SK-N-SH treated with all-trans-retinoic acid at 6 μM for 48 hours (cell line): ENCODE data around the gene RORB.

Experiments
- ATAC-seq: fragments of 200-7000 bp; cut with Tn5 transposase; 3 replicates; pipeline ENCODE4 v1.9.1; 2020; ENCODE audit warnings: mild to moderate bottlenecking, moderate library complexity
- ARNTL ChIP-seq: fragments of 450-650 bp; formaldehyde crosslinking; IDR thresholded peaks from 2 replicates; pipeline ENCODE4 v1.5.0; 2020; ENCODE audit warnings: low read depth, mild to moderate bottlenecking, moderate library complexity, borderline replicate concordance
- CSDC2 ChIP-seq: fragments of 250-450 bp; sonication (Bioruptor Pico); IDR thresholded peaks from 2 replicates; pipeline ENCODE4 v1.5.0; 2020; ENCODE audit warnings: mild to moderate bottlenecking, moderate library complexity
- ESRRG ChIP-seq: fragments of 250-450 bp; sonication (Bioruptor Pico); IDR thresholded peaks from 2 replicates; pipeline ENCODE4 v1.6.1; 2021; ENCODE audit warnings: mild to moderate bottlenecking
- GLIS3 ChIP-seq: fragments of 250-450 bp; sonication (Bioruptor Pico); IDR thresholded peaks from 2 replicates; pipeline ENCODE4 v1.5.0; 2020; ENCODE audit warnings: mild to moderate bottlenecking, moderate library complexity
- OSR1 ChIP-seq: fragments of 250-450 bp; sonication (Bioruptor Pico); IDR thresholded peaks from 2 replicates; pipeline ENCODE4 v1.8.0; 2022; ENCODE audit warnings: moderate library complexity, mild to moderate bottlenecking, inconsistent platforms
- PATZ1 ChIP-seq: fragments of 250-450 bp; sonication (Bioruptor Pico); IDR thresholded peaks from 2 replicates; pipeline ENCODE4 v1.8.0; 2020; ENCODE audit warnings: mild to moderate bottlenecking, moderate library complexity, borderline replicate concordance
- POU6F1 ChIP-seq: fragments of 250-450 bp; sonication (Bioruptor Pico); IDR thresholded peaks from 2 replicates; pipeline ENCODE4 v1.8.0; 2021; ENCODE audit warnings: low read depth, mild to moderate bottlenecking, moderate library complexity, borderline replicate concordance
- PPARA ChIP-seq: fragments of 250-450 bp; sonication (Bioruptor Pico); IDR thresholded peaks from 2 replicates; pipeline ENCODE4 v1.5.0; 2020; ENCODE audit warnings: mild to moderate bottlenecking, borderline replicate concordance
- RARB ChIP-seq: fragments of 250-450 bp; sonication (Bioruptor Pico); IDR thresholded peaks from 2 replicates; pipeline ENCODE4 v1.8.0; 2021; ENCODE audit warnings: mild to moderate bottlenecking, moderate library complexity
- SNAI2 ChIP-seq: fragments of 250-450 bp; sonication (Bioruptor Pico); IDR thresholded peaks from 2 replicates; pipeline ENCODE4 v1.5.0; 2020; ENCODE audit warnings: mild to moderate bottlenecking, moderate library complexity
- TCF4 ChIP-seq: fragments of 250-450 bp; sonication (Bioruptor Pico); IDR thresholded peaks from 2 replicates; pipeline ENCODE4 v1.8.0; 2021; ENCODE audit warnings: mild to moderate bottlenecking, moderate library complexity, borderline replicate concordance
- TOX ChIP-seq: fragments of 250-450 bp; sonication (Bioruptor Pico); IDR thresholded peaks from 2 replicates; pipeline ENCODE4 v1.8.0; 2021; ENCODE audit warnings: mild to moderate bottlenecking, moderate library complexity, borderline replicate concordance
- ZC3H10 ChIP-seq: fragments of 250-450 bp; sonication (Bioruptor Pico); IDR thresholded peaks from 2 replicates; pipeline ENCODE4 v1.5.1; 2021; ENCODE audit warnings: mild to moderate bottlenecking, moderate library complexity
- ZFP3 ChIP-seq: fragments of 250-450 bp; sonication (Bioruptor Pico); IDR thresholded peaks from 2 replicates; pipeline ENCODE4 v1.5.0; 2020; ENCODE audit warnings: mild to moderate bottlenecking, moderate library complexity
- ZFP30 ChIP-seq: fragments of 450-650 bp; formaldehyde crosslinking; IDR thresholded peaks from 2 replicates; pipeline ENCODE4 v1.5.0; 2022; ENCODE audit warnings: mild to moderate bottlenecking, moderate library complexity
- ZNF8 ChIP-seq: fragments of 450-650 bp; formaldehyde crosslinking; IDR thresholded peaks from 2 replicates; pipeline ENCODE4 v1.5.0; 2020; ENCODE audit warnings: mild to moderate bottlenecking, moderate library complexity
- TF ChIP-seq, protein P1 (sequence below): fragments of 250-450 bp; sonication (Bioruptor Pico); IDR thresholded peaks from 2 replicates; pipeline ENCODE4 v1.5.1; 2020; ENCODE audit warnings: low read depth, mild to moderate bottlenecking, moderate library complexity

The RORB gene

DNA sequence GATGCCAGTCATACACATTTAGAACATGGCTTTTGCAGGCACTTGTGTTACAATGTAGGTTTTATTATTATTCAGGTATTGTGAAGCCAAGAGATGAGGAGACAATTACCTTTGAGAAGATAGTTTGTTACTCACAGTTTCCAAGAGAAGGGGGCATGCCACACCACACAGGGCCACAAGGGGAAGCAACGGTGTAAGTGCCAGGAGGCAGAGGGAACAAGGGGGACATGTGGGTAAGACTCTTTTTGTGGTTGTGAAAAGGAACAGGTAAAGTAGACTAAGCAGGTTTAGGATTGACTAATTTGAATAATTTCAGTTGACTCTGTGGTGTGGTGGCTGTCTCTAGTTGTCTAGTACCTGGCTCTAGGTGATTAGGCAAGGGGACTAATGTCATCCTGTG, 199.4 kb downstream of the RORB start:
- no peak for TF ChIP-seq ARNTL
- ATAC-seq, result no peak

DNA sequence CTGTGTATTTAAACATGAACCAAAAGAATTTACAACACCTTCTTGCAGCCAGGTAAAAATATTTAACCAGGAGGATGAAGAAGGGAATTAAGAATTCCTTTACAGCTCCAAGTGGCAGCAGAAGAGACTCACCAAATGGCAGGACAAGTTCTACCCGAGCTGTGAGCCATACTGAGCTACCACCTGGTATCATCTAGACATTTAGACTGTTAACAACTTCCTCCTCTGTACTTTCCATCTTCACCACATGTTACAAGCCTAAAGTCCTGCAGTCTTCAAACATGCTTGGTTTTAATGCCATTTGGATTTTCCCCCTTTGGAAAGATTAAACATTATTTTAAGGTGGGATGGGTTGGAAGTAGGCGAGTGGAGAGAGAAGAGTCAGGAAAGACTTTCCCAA, 200.4 kb downstream of the RORB start:
- TF ChIP-seq PATZ1 (CRISPR knock-in tag) (no peak), ESRRG (CRISPR knock-in tag) (no peak), POU6F1 (CRISPR knock-in tag) (no peak), ZFP30 (CRISPR knock-in tag) (no peak), TCF4 (CRISPR knock-in tag) (no peak), ARNTL (no peak), CSDC2 (no peak), ZNF8 (CRISPR knock-in tag) (no peak)
- TF ChIP-seq, protein P1, sequence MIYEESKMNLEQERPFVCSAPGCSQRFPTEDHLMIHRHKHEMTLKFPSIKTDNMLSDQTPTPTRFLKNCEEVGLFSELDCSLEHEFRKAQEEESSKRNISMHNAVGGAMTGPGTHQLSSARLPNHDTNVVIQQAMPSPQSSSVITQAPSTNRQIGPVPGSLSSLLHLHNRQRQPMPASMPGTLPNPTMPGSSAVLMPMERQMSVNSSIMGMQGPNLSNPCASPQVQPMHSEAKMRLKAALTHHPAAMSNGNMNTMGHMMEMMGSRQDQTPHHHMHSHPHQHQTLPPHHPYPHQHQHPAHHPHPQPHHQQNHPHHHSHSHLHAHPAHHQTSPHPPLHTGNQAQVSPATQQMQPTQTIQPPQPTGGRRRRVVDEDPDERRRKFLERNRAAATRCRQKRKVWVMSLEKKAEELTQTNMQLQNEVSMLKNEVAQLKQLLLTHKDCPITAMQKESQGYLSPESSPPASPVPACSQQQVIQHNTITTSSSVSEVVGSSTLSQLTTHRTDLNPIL (CRISPR knock-in tag), result no peak
- TF ChIP-seq, all 23 proteins: peak for 0
- ATAC-seq, result no peak

DNA sequence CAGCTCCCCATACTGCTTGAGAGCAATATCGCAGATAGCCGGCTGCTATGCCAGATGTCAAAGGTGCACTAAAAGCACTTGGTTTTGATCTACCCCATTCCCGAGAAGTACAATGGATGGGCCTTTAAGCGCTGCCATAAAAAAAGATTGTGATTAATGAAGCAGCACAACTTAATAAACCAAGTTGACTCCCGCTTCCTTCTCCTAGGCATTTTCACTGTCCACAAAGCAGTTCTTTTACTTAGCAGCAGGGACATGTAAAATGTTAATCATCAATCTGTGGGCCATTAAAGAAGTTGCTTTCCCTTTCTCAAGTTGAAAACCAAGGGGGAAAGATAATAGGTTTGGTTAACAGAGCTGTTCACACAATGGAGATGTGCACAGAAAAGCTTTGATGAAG, 214.2 kb downstream of the RORB start:
- TF ChIP-seq ZC3H10 (CRISPR knock-in tag), result no peak
- TF ChIP-seq ARNTL, result no peak
- TF ChIP-seq ZNF8 (CRISPR knock-in tag), result no peak
- ATAC-seq, result no peak

- TF ChIP-seq ARNTL, result no peak
- no peak for ATAC-seq
Observed at GRCh38 chr9:74718709-74719108, 221.6 kb downstream of the RORB start.

DNA sequence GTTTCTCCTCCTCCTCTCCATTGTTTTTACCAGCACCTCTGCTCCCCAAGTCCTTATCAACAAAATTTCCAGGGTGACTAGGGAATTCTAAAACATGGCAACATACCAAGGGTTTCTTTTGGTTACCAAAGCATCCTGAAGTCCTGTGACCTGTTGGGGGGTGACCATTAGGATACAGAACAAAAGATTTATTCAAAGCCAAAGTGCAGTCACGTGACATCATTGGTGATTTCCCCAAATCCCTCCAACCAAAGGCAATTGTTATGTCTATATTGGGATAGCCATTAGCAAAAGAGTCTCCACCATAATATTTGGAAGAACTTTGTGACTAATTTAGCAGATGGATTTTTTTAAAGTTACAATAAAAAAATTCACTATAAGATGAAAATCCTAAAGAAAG, 222.2 kb downstream of the RORB start:
- ATAC-seq, result no peak
- TF ChIP-seq RARB (CRISPR knock-in tag), result no peak
- TF ChIP-seq POU6F1 (CRISPR knock-in tag), result no peak
- no peak for TF ChIP-seq ZFP30 (CRISPR knock-in tag)
- no peak for TF ChIP-seq OSR1 (CRISPR knock-in tag)
- TF ChIP-seq ZFP3, result no peak
- TF ChIP-seq SNAI2 (CRISPR knock-in tag), result no peak
- no peak for TF ChIP-seq ZC3H10 (CRISPR knock-in tag)
- TF ChIP-seq TCF4 (CRISPR knock-in tag), result no peak
- no peak for TF ChIP-seq PATZ1 (CRISPR knock-in tag)
- no peak for TF ChIP-seq TOX (CRISPR knock-in tag)
- TF ChIP-seq ZNF8 (CRISPR knock-in tag), result no peak
- TF ChIP-seq PPARA, result no peak
- TF ChIP-seq GLIS3 (CRISPR knock-in tag), result no peak
